Measurements from ENCODE around the gene FHL3. TPM values are rescaled to one million over a fixed set of nuclear protein-coding genes. Genes with fewer than 3 reads are reported as not detected.

Gene FHL3
- total RNA-seq, 1 donor from 2014 or later, result 21.2 TPM

- no peaks in the 10 kb centered on the region for H3K9me3 Mint-ChIP-seq
- H3K27ac Mint-ChIP-seq (ENCODE audit: unreplicated experiment), result peak overlapping the region; percentile 100
- peaks cover 50% of the 10 kb centered on the region for H3K4me1 Mint-ChIP-seq
- H3K36me3 Mint-ChIP-seq (ENCODE audit: low read depth), result peaks cover 3% of the 10 kb centered on the region
- no peak for DNase-seq (ENCODE audit: low read depth, low spot score)
- peak overlapping the region; percentile 78 for H3K4me3 Mint-ChIP-seq
- H3K27me3 Mint-ChIP-seq (ENCODE audit: low read depth), result peaks cover 5% of the 10 kb centered on the region
- TF ChIP-seq, protein P1, sequence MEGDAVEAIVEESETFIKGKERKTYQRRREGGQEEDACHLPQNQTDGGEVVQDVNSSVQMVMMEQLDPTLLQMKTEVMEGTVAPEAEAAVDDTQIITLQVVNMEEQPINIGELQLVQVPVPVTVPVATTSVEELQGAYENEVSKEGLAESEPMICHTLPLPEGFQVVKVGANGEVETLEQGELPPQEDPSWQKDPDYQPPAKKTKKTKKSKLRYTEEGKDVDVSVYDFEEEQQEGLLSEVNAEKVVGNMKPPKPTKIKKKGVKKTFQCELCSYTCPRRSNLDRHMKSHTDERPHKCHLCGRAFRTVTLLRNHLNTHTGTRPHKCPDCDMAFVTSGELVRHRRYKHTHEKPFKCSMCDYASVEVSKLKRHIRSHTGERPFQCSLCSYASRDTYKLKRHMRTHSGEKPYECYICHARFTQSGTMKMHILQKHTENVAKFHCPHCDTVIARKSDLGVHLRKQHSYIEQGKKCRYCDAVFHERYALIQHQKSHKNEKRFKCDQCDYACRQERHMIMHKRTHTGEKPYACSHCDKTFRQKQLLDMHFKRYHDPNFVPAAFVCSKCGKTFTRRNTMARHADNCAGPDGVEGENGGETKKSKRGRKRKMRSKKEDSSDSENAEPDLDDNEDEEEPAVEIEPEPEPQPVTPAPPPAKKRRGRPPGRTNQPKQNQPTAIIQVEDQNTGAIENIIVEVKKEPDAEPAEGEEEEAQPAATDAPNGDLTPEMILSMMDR (conservative IDR thresholded peaks at IDR 0.05), result no peak
Measured at GRCh38 chr1:37999430-38000232, 5.7 kb downstream of the FHL3 start.

- peak overlapping the region; percentile 100 for H3K27ac Mint-ChIP-seq (ENCODE audit: unreplicated experiment)
Measured at GRCh38 chr1:37998913-37999429, 6.3 kb downstream of the FHL3 start.

GRCh38 chr1:37998089-37998808, 7.1 kb downstream of the FHL3 start:
- Mint-ChIP-seq H3K9me3 (no peaks in the 10 kb centered on the region), H3K27ac (ENCODE audit: unreplicated experiment) (peak overlapping the region; percentile 53), H3K4me3 (peak overlapping the region; percentile 32), H3K36me3 (ENCODE audit: low read depth) (peaks cover 3% of the 10 kb centered on the region), H3K27me3 (ENCODE audit: low read depth) (no peaks in the 10 kb centered on the region), H3K4me1 (peaks cover 38% of the 10 kb centered on the region)
- no peak for DNase-seq (ENCODE audit: low read depth, low spot score)
- TF ChIP-seq, protein P1 (conservative IDR thresholded peaks at IDR 0.05), result no peak

More at GRCh38 chr1:37998913-37999429, 6.3 kb downstream of the FHL3 start:
- DNase-seq (ENCODE audit: low read depth, low spot score), result no peak
- peaks cover 3% of the 10 kb centered on the region for H3K36me3 Mint-ChIP-seq (ENCODE audit: low read depth)
- TF ChIP-seq, protein P1 (conservative IDR thresholded peaks at IDR 0.05), result no peak
- peaks cover 44% of the 10 kb centered on the region for H3K4me1 Mint-ChIP-seq
- no peaks in the 10 kb centered on the region for H3K9me3 Mint-ChIP-seq
- peak overlapping the region; percentile 78 for H3K4me3 Mint-ChIP-seq
- no peaks in the 10 kb centered on the region for H3K27me3 Mint-ChIP-seq (ENCODE audit: low read depth)

GRCh38 chr1:37997256-37998088, 7.8 kb downstream of the FHL3 start:
- peak overlapping the region; percentile 72 for H3K4me3 Mint-ChIP-seq
- peaks cover 36% of the 10 kb centered on the region for H3K4me1 Mint-ChIP-seq
- no peaks in the 10 kb centered on the region for H3K27me3 Mint-ChIP-seq (ENCODE audit: low read depth)
- no peak for DNase-seq (ENCODE audit: low read depth, low spot score)
- no peak overlapping the region for H3K27ac Mint-ChIP-seq (ENCODE audit: unreplicated experiment)
- TF ChIP-seq, protein P1 (conservative IDR thresholded peaks at IDR 0.05), result no peak
- H3K36me3 Mint-ChIP-seq (ENCODE audit: low read depth), result peaks cover 3% of the 10 kb centered on the region
- H3K9me3 Mint-ChIP-seq, result no peaks in the 10 kb centered on the region

GRCh38 chr1:37995751-37996345, 9.5 kb downstream of the FHL3 start:
- no peak for DNase-seq (ENCODE audit: low read depth, low spot score)
- Mint-ChIP-seq H3K27me3 (ENCODE audit: low read depth) (no peaks in the 10 kb centered on the region), H3K4me1 (peaks cover 30% of the 10 kb centered on the region), H3K36me3 (ENCODE audit: low read depth) (peaks cover 3% of the 10 kb centered on the region), H3K27ac (ENCODE audit: unreplicated experiment) (no peak overlapping the region), H3K9me3 (no peaks in the 10 kb centered on the region), H3K4me3 (peak overlapping the region; percentile 79)
- TF ChIP-seq, protein P1 (conservative IDR thresholded peaks at IDR 0.05), result no peak

Measured in neural crest cell (in vitro differentiated cells).